Right cardiac atrium (tissue), 5 donors: Measurements from ENCODE around the gene POPDC3. TPM values are rescaled to one million over a fixed set of nuclear protein-coding genes. Genes with fewer than 3 reads are reported as not detected.

Experiments
- ATAC-seq, 2 donors: fragments of 200-7000 bp; cut with Tn5 transposase; one replicate each; pipeline versions ENCODE4 v1.8.0 to v1.9.1; 2020; ENCODE audit warnings: moderate library complexity in 2 of 2, mild to moderate bottlenecking in 1 of 2
- DNase-seq, 3 donors: peaks; one replicate each; pipeline ENCODE4 v3.0.0-alpha.2; 2020
- H3K27ac ChIP-seq: one replicate; pipeline ENCODE4 v1.5.1; 2013; ENCODE audit warnings: mild to moderate bottlenecking, low read length, control low read depth, moderate library complexity
- H3K27me3 ChIP-seq: one replicate; pipeline ENCODE4 v1.6.1; 2013; ENCODE audit not compliant: control insufficient read depth, insufficient read depth
- H3K4me1 ChIP-seq: one replicate; pipeline ENCODE4 v1.6.1; 2013; ENCODE audit warnings: low read length; ENCODE audit not compliant: control insufficient read depth, insufficient read depth
- H3K4me3 ChIP-seq: one replicate; pipeline ENCODE4 v1.5.1; 2013; ENCODE audit warnings: low read length, control low read depth
- H3K9me3 ChIP-seq: one replicate; pipeline ENCODE4 v1.6.1; 2013; ENCODE audit warnings: low read length; ENCODE audit not compliant: control insufficient read depth
- WGBS: extraction: QIAGEN DNeasy Blood & Tissue Kit; methylation state at CpG from one replicate; pipeline ENCODE4 v1.1.7; 2013; 5-methylcytosine and 5-hydroxymethylcytosine counted together
- intact Hi-C, 4 donors: fragments of 100-400 bp; cut with DNase I; formaldehyde crosslinking; loops; one replicate each; pipeline versions ENCODE4 v1.11.0 to v1.14.0; 2022 to 2023
- polyA plus RNA-seq: library from polyadenylated mRNA; stranded (reverse); fragments of 200-250 nt; gene quantifications from one replicate; pipeline ENCODE4 v1.2.3, GENCODE V29; 2013
- total RNA-seq, 4 donors: library from RNA; stranded (reverse); fragmentation: NEBNext Ultra II Directional; extraction: Animal tissue kit (Norgen Biotek cat#: 25700); gene quantifications; one replicate each; pipeline ENCODE4 v1.2.1, GENCODE V29; 2021
- donor health status: healthy with polysubstance abuse.
- donor health status: DM: no; HTN: yes; CAD: no.
- donor health status: DM: no; HTN: no; CAD: no.
- donor health status: DM: no; HTN: yes; CAD: no; lungs with severe emphysema.
- donor health status: DM: yes; HTN: yes; CAD: no.

Gene POPDC3
- total and polyA plus RNA-seq, 5 donors = 31.6 to 53.2 (median 48.2) TPM

DNA sequence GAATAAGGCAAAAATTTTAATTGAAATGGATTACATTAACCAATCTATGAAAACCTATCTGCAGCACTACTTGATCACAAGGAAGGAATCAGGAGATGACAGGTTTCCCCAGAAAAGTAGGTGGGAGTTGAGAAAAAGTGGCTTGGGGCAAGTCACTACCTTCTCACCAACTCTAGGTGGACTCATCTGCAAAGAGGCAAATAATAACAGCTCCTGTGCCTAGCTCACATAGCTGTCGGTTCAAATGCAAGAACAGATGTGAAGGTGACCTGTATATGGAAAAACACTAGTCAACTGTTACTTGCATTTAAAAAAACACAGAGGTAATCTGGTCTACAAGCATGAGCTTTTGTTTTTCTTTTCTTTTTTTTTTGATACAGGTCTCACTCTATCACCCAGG lies 67.2 kb downstream of the POPDC3 start:
- Histone ChIP-seq H3K27me3 (no peaks in the 10 kb centered on the region), H3K9me3 (no peaks in the 10 kb centered on the region), H3K4me1 (no peaks in the 10 kb centered on the region), H3K27ac (no peak overlapping the region), H3K4me3 (no peak overlapping the region)
- 66% methylated on average over 1 of the region's 1 CpG for WGBS
- intact Hi-C loops = no loop called here
- DNase-seq (no peak), ATAC-seq (no peak)

- H3K4me1 ChIP-seq = no peaks in the 10 kb centered on the region
- no peak overlapping the region for H3K27ac ChIP-seq
- intact Hi-C loops = loop anchor here in 1 of 4 donors (2.0 kb wide), 1 partner anchor 51 kb away; no protein-coding TSS in a partner anchor
- ATAC-seq (no peak), DNase-seq (no peak)
- 86% methylated on average over 2 of the region's 2 CpGs for WGBS
- H3K9me3 ChIP-seq = no peaks in the 10 kb centered on the region
- no peak overlapping the region for H3K4me3 ChIP-seq
- H3K27me3 ChIP-seq = no peaks in the 10 kb centered on the region
These were observed 67.9 kb downstream of the POPDC3 start for GRCh38 chr6:105111871-105112270.

GRCh38 chr6:105111105-105111504 lies 68.7 kb downstream of the POPDC3 start:
- Histone ChIP-seq H3K4me1 (no peaks in the 10 kb centered on the region), H3K27ac (no peak overlapping the region), H3K27me3 (no peaks in the 10 kb centered on the region), H3K4me3 (no peak overlapping the region), H3K9me3 (no peaks in the 10 kb centered on the region)
- ATAC-seq (no peak), DNase-seq (no peak)
- WGBS = 88% methylated on average over 3 of the region's 3 CpGs
- intact Hi-C loops = loop anchor here in 1 of 4 donors (2.0 kb wide), 1 partner anchor 52 kb away; no protein-coding TSS in a partner anchor

DNA sequence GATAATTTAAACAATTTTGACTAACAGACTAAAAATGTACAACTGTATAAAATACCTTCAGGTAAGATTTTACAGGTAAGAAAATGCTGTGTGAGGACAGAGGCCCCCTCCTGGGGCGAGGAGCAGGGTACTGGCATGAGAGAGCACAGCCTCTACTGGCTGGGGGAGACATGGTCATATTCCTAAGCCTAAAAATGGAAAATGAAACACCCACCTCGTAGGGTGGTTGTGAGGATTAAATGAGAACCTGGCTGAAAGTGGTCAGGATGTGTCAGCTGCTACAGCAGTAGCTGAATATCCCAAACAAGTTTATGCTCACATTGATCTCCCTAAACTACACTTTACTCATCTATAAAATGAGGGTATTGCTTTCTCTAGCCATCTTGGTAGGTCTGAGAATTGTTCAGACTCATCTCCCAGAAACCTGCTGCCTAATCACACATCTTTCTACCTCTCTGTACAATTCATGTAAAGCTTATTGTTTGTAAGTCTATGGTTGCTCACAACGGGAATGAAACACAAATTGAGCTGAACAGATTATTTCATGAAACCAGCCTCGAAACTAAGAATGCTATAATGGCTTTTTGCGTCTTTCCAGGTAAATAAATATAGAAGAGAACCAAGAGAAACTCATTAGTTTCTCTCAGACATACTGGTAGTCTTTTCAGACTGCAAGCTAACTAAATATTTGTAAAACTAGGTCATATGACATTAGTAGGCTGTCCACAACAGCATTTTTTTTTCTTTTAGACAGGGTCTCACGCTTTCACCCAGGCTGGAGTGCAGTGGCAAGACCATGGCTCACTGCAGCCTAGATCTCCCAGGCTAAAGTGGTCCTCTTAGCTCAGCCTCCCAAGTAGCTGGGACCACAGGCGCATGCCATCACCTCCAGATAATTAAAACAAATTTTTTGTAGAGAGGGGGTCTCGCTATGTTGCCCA lies 69.6 kb downstream of the POPDC3 start:
- Histone ChIP-seq H3K27ac (no peak overlapping the region), H3K4me3 (no peak overlapping the region), H3K4me1 (no peaks in the 10 kb centered on the region), H3K27me3 (no peaks in the 10 kb centered on the region), H3K9me3 (no peaks in the 10 kb centered on the region)
- WGBS = 69% methylated on average over 8 of the region's 8 CpGs
- intact Hi-C loops = loop anchor here in 1 of 4 donors (2.0 kb wide), 1 partner anchor 53 kb away; no protein-coding TSS in a partner anchor
- ATAC-seq (no peak), DNase-seq (no peak)

DNA sequence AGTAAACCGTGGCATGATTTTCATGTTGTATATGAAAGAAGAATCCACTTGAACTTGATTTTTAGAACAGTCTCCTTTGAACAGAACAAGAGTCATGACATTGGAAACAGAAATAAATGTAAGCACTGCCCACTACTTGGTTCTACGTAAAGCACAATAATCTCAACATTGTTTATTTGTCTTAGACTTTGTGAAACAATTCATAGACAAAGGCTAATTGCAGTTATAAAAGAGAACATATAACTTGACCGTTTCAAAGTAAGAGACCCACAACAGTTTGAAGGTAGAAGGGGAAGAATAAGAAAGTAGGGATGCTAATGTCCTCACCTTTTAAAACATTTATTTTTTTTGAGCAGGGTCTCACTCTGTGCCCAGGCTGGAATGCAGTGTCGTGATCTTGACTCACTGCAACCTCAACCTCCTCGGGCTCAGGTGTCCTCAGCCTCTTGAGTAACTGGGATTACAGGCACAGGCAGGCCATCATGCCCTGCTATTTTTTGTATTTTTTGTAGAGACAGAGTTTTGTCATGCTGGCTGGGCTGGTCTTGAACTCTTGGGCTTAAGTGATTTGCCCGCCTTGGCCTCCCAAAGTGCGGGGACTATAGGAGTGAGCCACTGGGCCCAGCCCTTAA lies 71.1 kb downstream of the POPDC3 start:
- DNase-seq = no peak
- ATAC-seq = no peak
- Histone ChIP-seq H3K9me3 (no peaks in the 10 kb centered on the region), H3K27ac (no peak overlapping the region), H3K27me3 (no peaks in the 10 kb centered on the region), H3K4me3 (no peak overlapping the region), H3K4me1 (no peaks in the 10 kb centered on the region)
- WGBS = 83% methylated on average over 7 of the region's 7 CpGs
- intact Hi-C loops = no loop called here

Other genes with a start within 250 kb of the POPDC3 start
- not detected for gene LIN28B, start 222.9 kb downstream of the POPDC3 start, total RNA-seq
- not detected for gene LIN28B, start 222.9 kb downstream of the POPDC3 start, polyA plus RNA-seq
- gene PREP, start 223.1 kb upstream of the POPDC3 start, total RNA-seq = 10 to 100 TPM; 23.8 to 26.8 (median 26.2) TPM
- 19.5 TPM for gene PREP, start 223.1 kb upstream of the POPDC3 start, polyA plus RNA-seq